Measurements from ENCODE around the gene ZNF148.

Gene ZNF148

GRCh38 chr3:125239266-125239665 is 135.9 kb downstream of the ZNF148 start:
- no peak for DNase-seq (ENCODE audit: low spot score)
- TF ChIP-seq CTCF (IDR thresholded peaks at IDR 0.05; ENCODE audit: extremely low read depth, missing control alignments) = no peak

- TF ChIP-seq CTCF (IDR thresholded peaks at IDR 0.05; ENCODE audit: extremely low read depth, missing control alignments) = no peak
- no peak for DNase-seq (ENCODE audit: low spot score)
Observed at GRCh38 chr3:125238759-125239158, 136.4 kb downstream of the ZNF148 start.

GRCh38 chr3:125236331-125236903 is 138.7 kb downstream of the ZNF148 start:
- DNase-seq (ENCODE audit: low spot score) = no peak

GRCh38 chr3:125234831-125235230 is 140.3 kb downstream of the ZNF148 start:
- no peak for TF ChIP-seq CTCF (IDR thresholded peaks at IDR 0.05; ENCODE audit: extremely low read depth, missing control alignments)
- no peak for DNase-seq (ENCODE audit: low spot score)

More at GRCh38 chr3:125236331-125236903, 138.7 kb downstream of the ZNF148 start:
- TF ChIP-seq CTCF (IDR thresholded peaks at IDR 0.05; ENCODE audit: extremely low read depth, missing control alignments) = no peak

GRCh38 chr3:125232401-125232800 is 142.7 kb downstream of the ZNF148 start:
- no peak for DNase-seq (ENCODE audit: low spot score)
- TF ChIP-seq CTCF (IDR thresholded peaks at IDR 0.05; ENCODE audit: extremely low read depth, missing control alignments) = no peak

GRCh38 chr3:125231895-125232294 is 143.2 kb downstream of the ZNF148 start:
- TF ChIP-seq CTCF (IDR thresholded peaks at IDR 0.05; ENCODE audit: extremely low read depth, missing control alignments) = no peak
- DNase-seq (ENCODE audit: low spot score) = no peak

- no peak for TF ChIP-seq CTCF (IDR thresholded peaks at IDR 0.05; ENCODE audit: extremely low read depth, missing control alignments)
- no peak for DNase-seq (ENCODE audit: low spot score)
Observed at GRCh38 chr3:125229707-125230106, 145.4 kb downstream of the ZNF148 start.
